ENCODE results near the gene SYNGR1.

- TF ChIP-seq CTCF (conservative IDR thresholded peaks at IDR 0.05) (no peak), ZFX (IDR thresholded peaks at IDR 0.05) (no peak)
These were observed 65.7 kb downstream of the SYNGR1 start for GRCh38 chr22:39415506-39415905.

All from C4-2B (cell line).